ENCODE measurements around the gene TMEM179. TPM values are rescaled to one million over a fixed set of nuclear protein-coding genes. Genes with fewer than 3 reads are reported as not detected.

Gene TMEM179
- total RNA-seq, 1 experiment from 2014 or later: not detected

GRCh38 chr14:104561124-104561557, 43.4 kb downstream of the TMEM179 start:
- no peak overlapping the region for H3K27ac Mint-ChIP-seq (ENCODE audit: unreplicated experiment)
- H3K4me3 Mint-ChIP-seq (ENCODE audit: low read depth, unreplicated experiment): no peak overlapping the region
- BruUV-seq (replicated peaks): no TSS peak
- no peak for TF ChIP-seq CTCF (IDR thresholded peaks at IDR 0.05; ENCODE audit: unreplicated experiment)
- peaks cover 78% of the 10 kb centered on the region for H3K27me3 Mint-ChIP-seq (ENCODE audit: unreplicated experiment)
- CTCF ChIA-PET: no interaction called here
- H3K4me1 Mint-ChIP-seq (ENCODE audit: low read depth, unreplicated experiment): peaks cover 17% of the 10 kb centered on the region
- H3K36me3 Mint-ChIP-seq (ENCODE audit: insufficient read depth, unreplicated experiment): no peaks in the 10 kb centered on the region
- no peak for DNase-seq
- intact Hi-C loops (cut with micrococcal nuclease; ENCODE audit: unreplicated experiment): loop anchor here (5.0 kb wide), 1 partner anchor 419 kb away; no protein-coding TSS in a partner anchor
- H3K9me3 Mint-ChIP-seq (ENCODE audit: low read depth, unreplicated experiment): no peaks in the 10 kb centered on the region

GRCh38 chr14:104560586-104560945, 44.0 kb downstream of the TMEM179 start:
- H3K9me3 Mint-ChIP-seq (ENCODE audit: low read depth, unreplicated experiment): no peaks in the 10 kb centered on the region
- no peaks in the 10 kb centered on the region for H3K36me3 Mint-ChIP-seq (ENCODE audit: insufficient read depth, unreplicated experiment)
- no TSS peak for BruUV-seq (replicated peaks)
- peaks cover 17% of the 10 kb centered on the region for H3K4me1 Mint-ChIP-seq (ENCODE audit: low read depth, unreplicated experiment)
- H3K27ac Mint-ChIP-seq (ENCODE audit: unreplicated experiment): no peak overlapping the region
- TF ChIP-seq CTCF (IDR thresholded peaks at IDR 0.05; ENCODE audit: unreplicated experiment): no peak
- H3K4me3 Mint-ChIP-seq (ENCODE audit: low read depth, unreplicated experiment): no peak overlapping the region
- no peak for DNase-seq
- H3K27me3 Mint-ChIP-seq (ENCODE audit: unreplicated experiment): peaks cover 77% of the 10 kb centered on the region
- CTCF ChIA-PET: no interaction called here
- intact Hi-C loops (cut with micrococcal nuclease; ENCODE audit: unreplicated experiment): loop anchor here (5.0 kb wide), 1 partner anchor 418 kb away; no protein-coding TSS in a partner anchor

GRCh38 chr14:104559804-104560585, 44.6 kb downstream of the TMEM179 start:
- H3K4me3 Mint-ChIP-seq (ENCODE audit: low read depth, unreplicated experiment): no peak overlapping the region
- TF ChIP-seq CTCF (IDR thresholded peaks at IDR 0.05; ENCODE audit: unreplicated experiment): no peak
- DNase-seq: no peak
- intact Hi-C loops (cut with micrococcal nuclease; ENCODE audit: unreplicated experiment): loop anchor here (5.0 kb wide), 1 partner anchor 418 kb away; no protein-coding TSS in a partner anchor
- peaks cover 17% of the 10 kb centered on the region for H3K4me1 Mint-ChIP-seq (ENCODE audit: low read depth, unreplicated experiment)
- H3K27me3 Mint-ChIP-seq (ENCODE audit: unreplicated experiment): peaks cover 77% of the 10 kb centered on the region
- no peaks in the 10 kb centered on the region for H3K36me3 Mint-ChIP-seq (ENCODE audit: insufficient read depth, unreplicated experiment)
- CTCF ChIA-PET: no interaction called here
- H3K9me3 Mint-ChIP-seq (ENCODE audit: low read depth, unreplicated experiment): no peaks in the 10 kb centered on the region
- no peak overlapping the region for H3K27ac Mint-ChIP-seq (ENCODE audit: unreplicated experiment)
- no TSS peak for BruUV-seq (replicated peaks)

- peak; percentile 27 for DNase-seq
- intact Hi-C loops (cut with micrococcal nuclease; ENCODE audit: unreplicated experiment): no loop called here
- Mint-ChIP-seq H3K9me3 (ENCODE audit: low read depth, unreplicated experiment) (no peaks in the 10 kb centered on the region), H3K4me1 (ENCODE audit: low read depth, unreplicated experiment) (peaks cover 17% of the 10 kb centered on the region), H3K4me3 (ENCODE audit: low read depth, unreplicated experiment) (no peak overlapping the region), H3K27me3 (ENCODE audit: unreplicated experiment) (peaks cover 77% of the 10 kb centered on the region), H3K36me3 (ENCODE audit: insufficient read depth, unreplicated experiment) (no peaks in the 10 kb centered on the region), H3K27ac (ENCODE audit: unreplicated experiment) (no peak overlapping the region)
- CTCF ChIA-PET: no interaction called here
- no TSS peak for BruUV-seq (replicated peaks)
- no peak for TF ChIP-seq CTCF (IDR thresholded peaks at IDR 0.05; ENCODE audit: unreplicated experiment)
Observed at GRCh38 chr14:104559028-104559803, 45.4 kb downstream of the TMEM179 start.

All from Calu3 (cell line).